Daoy (cell line): ENCODE data around the gene PDE2A. TPM values are rescaled to one million over a fixed set of nuclear protein-coding genes. Genes with fewer than 3 reads are reported as not detected.
A peak's percentile ranks its signal among the peaks of the same experiment; 100 is the strongest.

Experiments used
- DNase-seq: peaks from one replicate; pipeline ENCODE4 v3.0.0-alpha.2; 2015; ENCODE audit warnings: low read depth
- total RNA-seq: library from RNA; depleted of rRNA; stranded (reverse); fragments of >200 nt; shearing (Covaris generic); gene quantifications from 2 replicates; pipeline ENCODE4 v1.2.3, GENCODE V29; 2014

The PDE2A gene
- total RNA-seq, 1 experiment from 2014 or later = 0.23 TPM

- DNase-seq = no peak
Measured at GRCh38 chr11:72613977-72614376, 60.2 kb downstream of the PDE2A start.

- DNase-seq = no peak
Measured at GRCh38 chr11:72613450-72613849, 60.8 kb downstream of the PDE2A start.

- DNase-seq = peak; percentile 56
Measured at GRCh38 chr11:72609476-72609875, 64.7 kb downstream of the PDE2A start.

- no peak for DNase-seq
Measured at GRCh38 chr11:72609045-72609444, 65.2 kb downstream of the PDE2A start.

GRCh38 chr11:72607496-72607895, 66.7 kb downstream of the PDE2A start:
- no peak for DNase-seq

GRCh38 chr11:72606748-72607468, 67.3 kb downstream of the PDE2A start:
- DNase-seq = no peak

GRCh38 chr11:72605973-72606747, 68.1 kb downstream of the PDE2A start:
- no peak for DNase-seq

GRCh38 chr11:72604256-72604655, 70.0 kb downstream of the PDE2A start:
- no peak for DNase-seq

GRCh38 chr11:72602250-72602904, 71.8 kb downstream of the PDE2A start:
- no peak for DNase-seq

- no peak for DNase-seq
Measured at GRCh38 chr11:72600557-72600956, 73.7 kb downstream of the PDE2A start.

- no peak for DNase-seq
Measured at GRCh38 chr11:72599325-72600117, 74.7 kb downstream of the PDE2A start.

GRCh38 chr11:72598906-72599305, 75.3 kb downstream of the PDE2A start:
- no peak for DNase-seq

- no peak for DNase-seq
Measured at GRCh38 chr11:72598466-72598865, 75.8 kb downstream of the PDE2A start.

GRCh38 chr11:72597721-72598120, 76.5 kb downstream of the PDE2A start:
- no peak for DNase-seq

- DNase-seq = no peak
Measured at GRCh38 chr11:72595292-72595684, 78.9 kb downstream of the PDE2A start.

- no peak for DNase-seq
Measured at GRCh38 chr11:72594493-72595291, 79.5 kb downstream of the PDE2A start.

GRCh38 chr11:72592698-72593495, 81.3 kb downstream of the PDE2A start:
- DNase-seq = no peak

GRCh38 chr11:72591785-72592502, 82.3 kb downstream of the PDE2A start:
- no peak for DNase-seq

GRCh38 chr11:72591023-72591422, 83.2 kb downstream of the PDE2A start:
- DNase-seq = no peak
